AG20443 (cell line): Measurements from ENCODE around the gene PTMA.

ENCODE experiments used
- DNase-seq: peaks from one replicate; pipeline ENCODE4 v3.0.0; 2012; ENCODE audit warnings: low spot score, mixed read lengths

PTMA gene

DNA sequence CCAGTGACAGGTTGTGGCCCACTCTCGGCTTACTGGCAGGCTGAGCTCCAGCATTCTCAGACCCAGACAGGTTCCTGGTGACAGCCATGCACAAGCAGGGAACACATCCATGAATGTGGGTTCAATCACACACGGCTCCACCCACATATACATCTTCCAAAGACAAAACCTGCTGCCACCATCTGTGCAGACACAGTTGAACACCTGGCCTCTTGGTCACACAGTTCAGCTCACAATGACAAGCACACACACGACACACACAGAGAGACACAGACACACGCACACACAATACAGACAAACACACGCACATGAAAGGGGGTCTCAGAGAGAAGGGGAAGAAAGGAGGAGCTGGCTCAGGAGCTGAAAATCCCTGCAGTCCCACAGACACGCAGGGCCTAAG is 32.1 kb upstream of the PTMA start:
- no peak for DNase-seq

DNA sequence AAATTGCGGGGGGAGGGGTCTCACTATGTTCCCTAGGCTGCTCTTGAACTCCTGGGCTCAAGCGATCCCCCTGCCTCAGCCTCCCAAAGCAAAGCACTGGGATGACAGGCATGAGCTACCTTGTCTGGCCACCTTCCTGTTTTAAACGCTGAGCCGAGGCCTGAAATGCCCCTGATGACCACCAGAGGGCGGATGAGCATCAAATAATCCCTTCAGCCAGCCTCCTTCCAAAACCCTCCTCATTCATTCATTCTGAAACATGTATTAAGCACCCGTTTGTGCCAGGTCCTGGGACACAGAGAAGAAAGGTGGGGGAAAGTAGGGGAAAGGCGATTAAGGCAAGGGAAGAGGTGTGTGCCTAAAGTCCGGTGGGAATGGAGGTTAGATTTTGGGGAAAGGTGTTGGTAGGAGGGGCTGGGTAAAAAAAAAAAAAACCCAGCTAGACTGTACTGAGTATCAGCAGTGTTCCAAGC is 30.7 kb upstream of the PTMA start:
- DNase-seq = peak; percentile 76

DNA sequence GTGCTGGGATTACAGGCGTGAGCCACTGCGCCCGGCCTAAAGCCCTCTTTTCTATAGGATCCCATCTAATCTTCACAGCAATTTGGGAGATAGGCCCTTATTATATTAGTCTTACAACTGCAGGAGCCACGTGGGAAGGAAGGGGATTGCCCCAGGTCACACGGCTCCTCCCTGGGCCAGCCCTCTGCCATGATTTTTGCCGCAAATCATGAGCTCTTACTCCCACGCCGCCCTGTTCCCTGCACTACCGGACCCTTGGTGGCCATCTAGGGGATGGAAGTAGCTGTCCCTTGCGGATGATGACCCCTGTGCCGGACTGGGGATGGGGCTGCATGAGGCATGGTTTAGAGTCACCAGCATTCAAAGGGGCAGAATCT is 28.4 kb upstream of the PTMA start:
- no peak for DNase-seq

- DNase-seq = no peak
Observed at GRCh38 chr2:231680285-231680991, 27.9 kb upstream of the PTMA start.

- DNase-seq = peak; percentile 97
Observed at GRCh38 chr2:231680992-231681852, 27.1 kb upstream of the PTMA start.

- DNase-seq = no peak
Observed at GRCh38 chr2:231682603-231683291, 25.6 kb upstream of the PTMA start.

DNA sequence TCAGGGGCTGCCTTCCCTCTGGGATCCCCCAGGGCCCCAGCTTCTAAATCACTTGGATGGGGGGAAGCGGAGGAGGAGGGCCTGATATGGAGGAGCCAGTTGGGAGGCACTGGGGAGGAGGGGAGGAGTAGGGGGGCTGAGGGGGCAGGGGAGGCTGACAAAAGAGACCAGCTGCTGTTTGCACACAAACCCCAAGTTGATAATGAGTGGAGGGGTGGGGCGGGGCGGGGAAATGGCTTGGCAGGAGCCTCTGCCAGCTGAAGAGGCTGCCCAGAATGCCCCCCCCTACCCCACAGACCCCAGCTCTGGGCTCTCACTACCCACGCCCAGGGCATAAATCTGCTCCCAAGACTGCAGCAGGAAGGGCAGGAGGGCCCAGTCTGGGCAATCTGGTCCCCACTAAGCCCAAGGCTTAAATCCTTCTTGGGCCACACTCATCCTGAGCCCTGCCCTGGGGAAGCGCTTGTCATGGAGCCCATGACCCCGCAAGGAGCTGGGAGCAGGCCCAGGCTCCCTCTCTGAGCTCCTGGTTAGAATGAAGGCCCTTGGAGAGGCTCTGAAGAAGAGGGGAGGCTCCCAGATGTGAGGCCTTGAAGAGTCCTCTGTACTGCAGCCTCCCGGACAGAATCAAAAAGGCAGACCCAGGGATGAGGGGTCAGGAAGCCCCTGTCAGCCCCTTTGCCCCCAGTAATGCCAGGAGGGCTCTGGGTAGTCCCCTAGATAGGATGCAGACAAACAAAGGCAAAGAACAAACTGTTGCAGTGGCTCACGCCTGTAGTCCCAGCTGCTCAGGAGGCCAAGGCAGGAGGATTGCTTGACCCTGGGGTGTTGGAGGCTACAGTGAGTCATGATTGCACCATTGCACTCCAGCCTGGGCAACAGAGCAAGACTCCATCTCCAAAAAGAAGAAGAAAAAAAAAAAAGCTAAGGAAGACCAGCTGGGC is 24.8 kb upstream of the PTMA start:
- no peak for DNase-seq

- no peak for DNase-seq
Observed at GRCh38 chr2:231684314-231685223, 23.8 kb upstream of the PTMA start.

GRCh38 chr2:231685349-231686191 is 22.8 kb upstream of the PTMA start:
- DNase-seq = no peak

DNA sequence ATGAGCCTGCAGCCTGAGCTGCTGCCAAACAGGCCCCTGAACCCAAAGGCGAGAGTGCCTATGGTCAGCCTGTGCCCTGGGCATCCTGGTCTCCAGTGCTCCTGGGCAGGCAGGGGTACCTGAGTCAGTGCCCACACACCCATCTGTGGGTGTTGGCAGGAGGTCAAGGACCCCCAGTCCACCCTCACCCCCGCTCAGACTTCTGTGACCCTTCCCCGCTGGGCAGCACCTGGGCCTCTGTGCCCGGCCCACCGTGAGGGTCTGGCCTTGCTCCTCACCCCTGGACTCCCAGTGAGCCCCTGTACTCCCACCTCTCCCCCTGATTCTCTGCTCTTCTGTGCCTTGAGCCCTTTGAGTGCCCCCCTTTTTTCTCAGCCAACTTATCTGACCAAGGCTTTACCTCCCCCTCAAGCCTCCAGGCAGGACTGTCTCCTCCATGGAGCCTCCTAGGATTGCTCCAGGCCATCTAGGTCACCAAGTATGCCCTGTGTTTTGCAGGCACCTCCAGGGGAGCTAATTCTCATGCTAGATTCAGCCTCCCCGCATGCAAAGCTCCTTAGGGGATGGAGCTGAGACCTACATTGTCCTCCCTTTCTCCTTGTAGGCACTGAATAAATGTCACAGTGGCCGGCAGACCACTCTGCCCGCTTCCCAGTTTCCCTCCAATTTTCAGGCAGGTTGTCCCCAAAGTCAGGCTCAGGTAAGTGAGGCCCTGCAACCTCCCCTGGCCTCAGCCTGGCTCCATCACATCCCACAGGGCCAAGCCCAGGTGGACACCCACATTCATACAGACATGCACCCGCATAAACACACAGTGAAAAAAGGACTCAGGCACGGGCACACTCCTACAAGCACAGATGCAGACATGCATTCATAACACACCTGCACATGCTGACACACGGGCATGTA is 21.9 kb upstream of the PTMA start:
- no peak for DNase-seq

GRCh38 chr2:231687133-231687852 is 21.0 kb upstream of the PTMA start:
- DNase-seq = peak; percentile 72

DNA sequence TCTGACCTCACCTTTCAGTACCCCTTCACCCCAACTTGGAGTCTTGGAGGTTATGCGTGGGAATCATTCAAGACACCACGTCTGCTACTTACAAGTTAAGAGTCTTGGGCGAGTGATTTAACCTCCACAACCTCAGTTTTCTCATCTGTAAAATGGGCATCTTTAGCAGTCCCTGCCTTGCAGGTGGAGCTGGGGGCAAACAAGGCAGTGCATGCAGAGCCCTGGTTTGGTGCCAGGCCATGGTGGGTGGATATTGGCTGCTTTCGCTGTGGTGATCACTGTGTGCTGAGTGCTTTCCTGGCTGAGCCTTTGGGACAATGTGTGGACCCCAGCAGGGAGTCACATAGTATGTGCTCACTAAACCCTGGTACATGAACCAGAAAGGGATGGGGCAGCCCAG is 20.4 kb upstream of the PTMA start:
- DNase-seq = no peak

DNA sequence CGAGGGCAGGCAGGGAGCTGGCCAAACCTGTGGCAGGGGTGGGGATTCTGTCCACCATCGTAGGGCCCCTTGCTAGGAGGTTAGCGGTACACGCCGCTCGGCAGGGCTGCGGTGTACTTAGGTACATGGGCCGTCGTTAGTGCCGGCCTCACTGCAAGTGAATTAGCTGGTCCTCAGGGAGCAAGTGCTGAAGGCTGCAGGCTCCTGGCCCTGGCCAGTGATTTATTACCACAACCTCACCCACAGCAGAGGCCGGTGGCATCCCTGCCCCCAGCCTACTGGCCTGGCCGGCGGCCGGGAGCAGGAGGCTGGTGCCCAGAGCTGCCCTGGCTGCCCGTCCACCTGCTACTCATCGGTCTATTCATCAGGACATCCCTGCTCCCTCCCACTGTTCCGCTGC is 19.6 kb upstream of the PTMA start:
- no peak for DNase-seq

DNA sequence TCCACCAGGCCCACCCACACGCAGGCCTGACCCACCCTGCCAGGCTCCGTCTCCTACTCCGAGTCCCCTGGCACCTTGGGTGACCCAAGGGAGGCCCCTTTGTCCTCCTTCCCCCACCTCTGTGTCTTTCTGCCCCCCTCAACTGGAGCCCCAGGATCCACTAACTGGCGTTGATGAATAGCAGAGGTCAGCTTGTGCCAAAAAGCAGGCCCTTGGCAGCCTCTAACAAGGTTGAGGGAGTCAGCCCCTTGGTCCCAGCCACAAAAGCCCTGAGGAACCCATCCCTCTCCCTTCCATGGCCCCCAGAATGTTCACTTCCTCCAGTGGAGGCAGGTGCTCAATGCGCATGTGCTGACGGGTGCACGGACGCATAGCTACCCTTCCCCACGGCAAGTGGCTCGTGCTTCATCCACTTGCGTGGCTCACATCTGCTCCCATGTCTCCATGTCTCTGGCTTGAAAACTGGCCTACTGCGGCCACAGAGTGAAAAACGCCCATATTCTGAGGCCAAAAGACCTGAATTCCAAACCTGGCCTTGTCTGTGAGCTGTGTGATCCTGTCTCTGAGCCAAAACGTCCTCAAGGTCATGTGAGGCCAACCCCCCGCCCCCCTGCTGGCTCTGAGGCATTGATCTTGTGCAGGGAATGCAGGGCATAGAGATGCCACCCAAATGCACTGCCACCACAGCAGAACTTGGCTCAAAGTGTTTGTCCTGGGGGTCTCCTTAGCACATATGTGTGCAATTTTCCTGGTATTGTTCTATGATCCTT is 19.0 kb upstream of the PTMA start:
- no peak for DNase-seq

- no peak for DNase-seq
Observed at GRCh38 chr2:231691251-231691772, 17.0 kb upstream of the PTMA start.

DNA sequence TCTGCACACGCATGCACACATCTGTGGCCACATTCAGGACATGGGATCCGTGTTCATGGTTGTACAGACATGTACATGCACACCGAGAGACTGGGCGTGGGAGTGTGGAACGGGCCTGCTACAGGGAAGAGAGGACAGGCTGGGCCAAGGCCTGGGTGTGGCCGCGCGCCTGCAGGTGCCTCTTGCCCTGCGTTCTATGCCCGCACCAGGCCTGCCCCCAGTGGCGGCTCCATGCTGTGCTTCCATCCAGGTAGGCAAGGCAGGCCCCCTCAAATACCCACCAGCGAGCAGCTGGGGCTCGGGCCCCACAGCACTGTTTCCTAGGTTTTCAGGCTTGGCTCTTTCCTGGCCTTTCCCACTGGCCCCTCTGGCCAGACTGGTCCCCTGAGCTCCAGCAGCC is 15.5 kb upstream of the PTMA start:
- no peak for DNase-seq

DNA sequence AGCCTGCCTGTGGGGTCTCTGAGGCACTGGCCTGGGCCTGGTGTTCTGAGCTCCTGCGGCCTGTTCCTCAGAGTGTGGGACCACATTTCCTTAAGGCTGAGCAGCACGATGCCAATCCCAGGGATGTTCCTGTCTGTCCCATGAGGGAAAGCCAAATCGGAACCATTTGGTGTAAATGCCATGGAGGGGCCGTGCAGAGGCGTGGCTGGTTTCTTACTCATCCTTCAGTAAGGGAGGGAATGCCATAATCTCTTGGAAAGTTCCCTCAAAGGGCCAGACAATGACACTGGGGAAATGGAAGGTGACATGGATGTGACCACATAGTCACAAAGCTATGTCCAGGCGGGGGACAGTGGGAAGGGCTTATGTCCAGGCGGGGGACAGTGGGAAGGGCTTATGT is 14.4 kb upstream of the PTMA start:
- peak; percentile 72 for DNase-seq
